Measurements from ENCODE around the gene SDF4. TPM values are rescaled to one million over a fixed set of nuclear protein-coding genes. Genes with fewer than 3 reads are reported as not detected.

The SDF4 gene
- total and polyA plus RNA-seq, 2 donors (not counting 1 experiment from before 2014, with no cell fraction given): 100 to 143 TPM

- 88% methylated on average over 23 of the region's 23 CpGs for WGBS (ENCODE audit: insufficient coverage)
- no peaks in the 10 kb centered on the region for H3K27me3 Mint-ChIP-seq
- ATAC-seq (ENCODE audit: low read depth): no peak
- Histone ChIP-seq H3K27me3 (replicated peaks in 1 of 4; ENCODE audit: control extremely low read depth in 1 of 4, control insufficient read depth in 3 of 4, insufficient read depth in 4 of 4, low read length in 3 of 4) (peaks cover 0 to 55% (median 17%) of the 10 kb centered on the region in 4 experiments), H3K9me3 (ENCODE audit: control extremely low read depth in 1 of 3, control insufficient read depth in 2 of 3, insufficient read depth in 1 of 3, low read length in 2 of 3) (peaks cover 0 to 14% (median 0%) of the 10 kb centered on the region in 3 donors), H3K4me2 (replicated peaks; ENCODE audit: low read depth, low read length, poor library complexity, severe bottlenecking) (no peak overlapping the region), H3K79me2 (ENCODE audit: control insufficient read depth, insufficient read depth, low read length) (peaks cover 3% of the 10 kb centered on the region), H4K20me1 (ENCODE audit: control insufficient read depth, insufficient read depth, low read length, poor library complexity, severe bottlenecking) (peaks cover 11% of the 10 kb centered on the region), H3K9ac (ENCODE audit: low read length) (no peak overlapping the region), H3K27ac (ENCODE audit: low read length in 2 of 2) (no peak overlapping the region), H3K4me3 (ENCODE audit: control extremely low read depth in 1 of 5, extremely low read depth in 1 of 5, insufficient read depth in 1 of 5, low read depth in 2 of 5, low read length in 4 of 5) (no peak overlapping the region), H3K4me1 (ENCODE audit: control insufficient read depth in 2 of 2, insufficient read depth in 2 of 2, low read length in 2 of 2) (peaks cover 14 to 16% of the 10 kb centered on the region in 2 donors), H3K36me3 (replicated peaks in 1 of 2; ENCODE audit: control extremely low read depth in 1 of 2, control insufficient read depth in 1 of 2, extremely low read depth in 1 of 2, insufficient read depth in 2 of 2, low read length in 1 of 2) (no peaks in the 10 kb centered on the region), H2AFZ (ENCODE audit: insufficient read depth, low read depth, low read length, poor library complexity, severe bottlenecking) (no peak overlapping the region)
- no peak overlapping the region for H3K4me3 Mint-ChIP-seq
- H3K4me1 Mint-ChIP-seq: peaks cover 2% of the 10 kb centered on the region
- CTCF ChIA-PET: interaction anchor here (2.3 kb wide), 1 partner anchor 8 kb away, joined by 7 read pairs; no protein-coding TSS in a partner anchor
- H3K27ac Mint-ChIP-seq: no peak overlapping the region
- no peak for DNase-seq
- POLR2A ChIA-PET: no interaction called here
- no peaks in the 10 kb centered on the region for H3K9me3 Mint-ChIP-seq (ENCODE audit: insufficient read depth)
- TF ChIP-seq EZH2 (IDR thresholded peaks at IDR 0.05; ENCODE audit: borderline replicate concordance, insufficient read depth, low read depth, low read length, poor library complexity, severe bottlenecking): no peak
- TF ChIP-seq, protein P1, sequence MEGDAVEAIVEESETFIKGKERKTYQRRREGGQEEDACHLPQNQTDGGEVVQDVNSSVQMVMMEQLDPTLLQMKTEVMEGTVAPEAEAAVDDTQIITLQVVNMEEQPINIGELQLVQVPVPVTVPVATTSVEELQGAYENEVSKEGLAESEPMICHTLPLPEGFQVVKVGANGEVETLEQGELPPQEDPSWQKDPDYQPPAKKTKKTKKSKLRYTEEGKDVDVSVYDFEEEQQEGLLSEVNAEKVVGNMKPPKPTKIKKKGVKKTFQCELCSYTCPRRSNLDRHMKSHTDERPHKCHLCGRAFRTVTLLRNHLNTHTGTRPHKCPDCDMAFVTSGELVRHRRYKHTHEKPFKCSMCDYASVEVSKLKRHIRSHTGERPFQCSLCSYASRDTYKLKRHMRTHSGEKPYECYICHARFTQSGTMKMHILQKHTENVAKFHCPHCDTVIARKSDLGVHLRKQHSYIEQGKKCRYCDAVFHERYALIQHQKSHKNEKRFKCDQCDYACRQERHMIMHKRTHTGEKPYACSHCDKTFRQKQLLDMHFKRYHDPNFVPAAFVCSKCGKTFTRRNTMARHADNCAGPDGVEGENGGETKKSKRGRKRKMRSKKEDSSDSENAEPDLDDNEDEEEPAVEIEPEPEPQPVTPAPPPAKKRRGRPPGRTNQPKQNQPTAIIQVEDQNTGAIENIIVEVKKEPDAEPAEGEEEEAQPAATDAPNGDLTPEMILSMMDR (IDR thresholded peaks at IDR 0.05): no peak
- intact Hi-C loops (cut with micrococcal nuclease): no loop called here
These were observed 11.5 kb upstream of the SDF4 start for GRCh38 chr1:1243266-1243660.

- TF ChIP-seq EZH2 (IDR thresholded peaks at IDR 0.05; ENCODE audit: borderline replicate concordance, insufficient read depth, low read depth, low read length, poor library complexity, severe bottlenecking): no peak
- TF ChIP-seq, protein P1 (IDR thresholded peaks at IDR 0.05): no peak
These were observed 10.9 kb upstream of the SDF4 start for GRCh38 chr1:1242461-1243265.

More at GRCh38 chr1:1242461-1243265, 10.9 kb upstream of the SDF4 start:
- ChIA-PET CTCF (interaction anchor here (0.9 to 2.3 kb wide), 3 partner anchors 8 to 259 kb away, joined by 3 to 7 read pairs (median 6); no protein-coding TSS in a partner anchor), POLR2A (no interaction called here)
- Histone ChIP-seq H4K20me1 (ENCODE audit: control insufficient read depth, insufficient read depth, low read length, poor library complexity, severe bottlenecking) (peaks cover 9% of the 10 kb centered on the region), H3K9me3 (ENCODE audit: control extremely low read depth in 1 of 3, control insufficient read depth in 2 of 3, insufficient read depth in 1 of 3, low read length in 2 of 3) (peaks cover 0 to 14% (median 0%) of the 10 kb centered on the region in 3 donors), H2AFZ (ENCODE audit: insufficient read depth, low read depth, low read length, poor library complexity, severe bottlenecking) (no peak overlapping the region), H3K36me3 (replicated peaks in 1 of 2; ENCODE audit: control extremely low read depth in 1 of 2, control insufficient read depth in 1 of 2, extremely low read depth in 1 of 2, insufficient read depth in 2 of 2, low read length in 1 of 2) (no peaks in the 10 kb centered on the region), H3K9ac (ENCODE audit: low read length) (no peak overlapping the region), H3K27ac (ENCODE audit: low read length in 2 of 2) (no peak overlapping the region), H3K27me3 (replicated peaks in 1 of 4; ENCODE audit: control extremely low read depth in 1 of 4, control insufficient read depth in 3 of 4, insufficient read depth in 4 of 4, low read length in 3 of 4) (peaks cover 0 to 59% (median 19%) of the 10 kb centered on the region in 4 experiments), H3K79me2 (ENCODE audit: control insufficient read depth, insufficient read depth, low read length) (peaks cover 3% of the 10 kb centered on the region), H3K4me1 (ENCODE audit: control insufficient read depth in 2 of 2, insufficient read depth in 2 of 2, low read length in 2 of 2) (peaks cover 20 to 22% of the 10 kb centered on the region in 2 donors), H3K4me2 (replicated peaks; ENCODE audit: low read depth, low read length, poor library complexity, severe bottlenecking) (no peak overlapping the region), H3K4me3 (ENCODE audit: control extremely low read depth in 1 of 5, extremely low read depth in 1 of 5, insufficient read depth in 1 of 5, low read depth in 2 of 5, low read length in 4 of 5) (no peak overlapping the region)
- Mint-ChIP-seq H3K4me3 (no peak overlapping the region), H3K4me1 (peaks cover 8% of the 10 kb centered on the region), H3K27me3 (no peaks in the 10 kb centered on the region), H3K9me3 (ENCODE audit: insufficient read depth) (no peaks in the 10 kb centered on the region), H3K27ac (no peak overlapping the region)
- ATAC-seq (ENCODE audit: low read depth): no peak
- DNase-seq: no peak
- intact Hi-C loops (cut with micrococcal nuclease): no loop called here
- WGBS (ENCODE audit: insufficient coverage): 87% methylated on average over 34 of the region's 41 CpGs

All from B cell (primary cell).